ENCODE data around the gene BMS1. TPM values are rescaled to one million over a fixed set of nuclear protein-coding genes. Genes with fewer than 3 reads are reported as not detected.
A peak's percentile ranks its signal among the peaks of the same experiment; 100 is the strongest.

Gene BMS1
- total and polyA plus RNA-seq, 10 of the 15 experiments (the other 5 are each of a cell fraction or from before 2014, with no cell fraction given), result 7.6 to 33.6 (median 21.0) TPM

DNA sequence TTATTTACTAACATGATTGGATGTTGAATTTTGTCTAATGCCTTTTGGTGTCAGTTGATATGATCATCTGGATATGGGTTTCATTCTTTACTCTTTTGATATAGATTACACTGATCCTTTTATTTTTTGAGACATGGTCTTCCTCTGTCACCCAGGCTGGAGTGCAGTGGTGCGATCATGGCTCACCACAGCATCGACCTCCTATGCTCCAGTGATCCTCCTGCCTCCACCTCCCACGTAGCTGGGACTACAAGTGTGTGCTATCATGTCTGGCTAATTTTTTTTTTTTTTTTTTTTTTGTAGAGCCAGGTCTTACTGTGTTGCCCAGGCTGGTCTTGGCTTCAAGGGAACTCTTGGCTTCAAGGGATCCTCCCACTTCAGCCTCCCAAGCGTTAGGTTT, 27.1 kb downstream of the BMS1 start:
- CTCF ChIA-PET, result no interaction called here
- Histone ChIP-seq H3K4me3 (no peak overlapping the region), H3K9ac (ENCODE audit: control insufficient read depth, insufficient read depth, low read length) (no peak overlapping the region), H3K36me3 (ENCODE audit: control insufficient read depth in 2 of 2, insufficient read depth in 2 of 2, low read length in 1 of 2) (peaks cover 3 to 21% of the 10 kb centered on the region in 2 experiments), H2AFZ (ENCODE audit: control insufficient read depth, low read depth, low read length) (no peak overlapping the region), H3K4me1 (ENCODE audit: control insufficient read depth, insufficient read depth, low read length) (peaks cover 5% of the 10 kb centered on the region), H3K4me2 (ENCODE audit: control insufficient read depth, insufficient read depth) (no peak overlapping the region; the same call in 1 of the 2 replicates), H3K79me2 (ENCODE audit: control insufficient read depth, insufficient read depth, low read length) (no peaks in the 10 kb centered on the region; the same call in none of the 2 replicates), H4K20me1 (ENCODE audit: control insufficient read depth, insufficient read depth) (no peaks in the 10 kb centered on the region), H3K9me3 (replicated peaks; ENCODE audit: control insufficient read depth, insufficient read depth, low read length) (peaks cover 2% of the 10 kb centered on the region; the same call in 2 of the 3 replicates), H3K27ac (ENCODE audit: control insufficient read depth, insufficient read depth) (no peak overlapping the region), H3K27me3 (replicated peaks in 1 of 2; ENCODE audit: control insufficient read depth in 2 of 2, insufficient read depth in 2 of 2, low read length in 1 of 2) (no peaks in the 10 kb centered on the region)
- RAD21 ChIA-PET (ENCODE audit: unreplicated experiment), result no interaction called here
- ATAC-seq (peak; percentile 63), FAIRE-seq (no peak), DNase-seq (ENCODE audit: low read depth, low spot score) (no peak)
- POLR2A ChIA-PET, result no interaction called here
- in situ Hi-C loops (cut with MboI), result no loop called here
- no peak for TF ChIP-seq ATF7 (IDR thresholded peaks at IDR 0.05; ENCODE audit: low read depth)
- no peak for TF ChIP-seq RCOR1 (conservative IDR thresholded peaks at IDR 0.05; ENCODE audit: low read depth, low read length)
- TF ChIP-seq, protein P1, sequence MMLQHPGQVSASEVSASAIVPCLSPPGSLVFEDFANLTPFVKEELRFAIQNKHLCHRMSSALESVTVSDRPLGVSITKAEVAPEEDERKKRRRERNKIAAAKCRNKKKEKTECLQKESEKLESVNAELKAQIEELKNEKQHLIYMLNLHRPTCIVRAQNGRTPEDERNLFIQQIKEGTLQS (IDR thresholded peaks at IDR 0.05; ENCODE audit: borderline replicate concordance, extremely low read depth, low read depth, low read length), result no peak
- no peak for TF ChIP-seq ZBED1 (IDR thresholded peaks at IDR 0.05; ENCODE audit: borderline replicate concordance)
- TF ChIP-seq SRF (IDR thresholded peaks at IDR 0.05; ENCODE audit: low read depth in 2 of 2, low read length in 2 of 2), result no peak
- no peak for TF ChIP-seq RAD21 (IDR thresholded peaks at IDR 0.05; ENCODE audit: insufficient read depth, low read depth, low read length)
- no peak for TF ChIP-seq NR2F1 (conservative IDR thresholded peaks at IDR 0.05)
- no peak for TF ChIP-seq POLR2AphosphoS5 (IDR thresholded peaks at IDR 0.05; ENCODE audit: low read length)
- no peak for TF ChIP-seq EZH2 (IDR thresholded peaks at IDR 0.05; ENCODE audit: borderline replicate concordance, control insufficient read depth, low read depth, low read length)
- TF ChIP-seq, protein P2, sequence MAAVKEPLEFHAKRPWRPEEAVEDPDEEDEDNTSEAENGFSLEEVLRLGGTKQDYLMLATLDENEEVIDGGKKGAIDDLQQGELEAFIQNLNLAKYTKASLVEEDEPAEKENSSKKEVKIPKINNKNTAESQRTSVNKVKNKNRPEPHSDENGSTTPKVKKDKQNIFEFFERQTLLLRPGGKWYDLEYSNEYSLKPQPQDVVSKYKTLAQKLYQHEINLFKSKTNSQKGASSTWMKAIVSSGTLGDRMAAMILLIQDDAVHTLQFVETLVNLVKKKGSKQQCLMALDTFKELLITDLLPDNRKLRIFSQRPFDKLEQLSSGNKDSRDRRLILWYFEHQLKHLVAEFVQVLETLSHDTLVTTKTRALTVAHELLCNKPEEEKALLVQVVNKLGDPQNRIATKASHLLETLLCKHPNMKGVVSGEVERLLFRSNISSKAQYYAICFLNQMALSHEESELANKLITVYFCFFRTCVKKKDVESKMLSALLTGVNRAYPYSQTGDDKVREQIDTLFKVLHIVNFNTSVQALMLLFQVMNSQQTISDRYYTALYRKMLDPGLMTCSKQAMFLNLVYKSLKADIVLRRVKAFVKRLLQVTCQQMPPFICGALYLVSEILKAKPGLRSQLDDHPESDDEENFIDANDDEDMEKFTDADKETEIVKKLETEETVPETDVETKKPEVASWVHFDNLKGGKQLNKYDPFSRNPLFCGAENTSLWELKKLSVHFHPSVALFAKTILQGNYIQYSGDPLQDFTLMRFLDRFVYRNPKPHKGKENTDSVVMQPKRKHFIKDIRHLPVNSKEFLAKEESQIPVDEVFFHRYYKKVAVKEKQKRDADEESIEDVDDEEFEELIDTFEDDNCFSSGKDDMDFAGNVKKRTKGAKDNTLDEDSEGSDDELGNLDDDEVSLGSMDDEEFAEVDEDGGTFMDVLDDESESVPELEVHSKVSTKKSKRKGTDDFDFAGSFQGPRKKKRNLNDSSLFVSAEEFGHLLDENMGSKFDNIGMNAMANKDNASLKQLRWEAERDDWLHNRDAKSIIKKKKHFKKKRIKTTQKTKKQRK (IDR thresholded peaks at IDR 0.05; ENCODE audit: low read depth, low read length), result no peak
- TF ChIP-seq STAT1 (conservative IDR thresholded peaks at IDR 0.05), result no peak
- no peak for TF ChIP-seq ZNF622 (IDR thresholded peaks at IDR 0.05)
- intact Hi-C loops (cut with micrococcal nuclease; ENCODE audit: unreplicated experiment), result no loop called here
- WGBS (ENCODE audit: insufficient coverage, insufficient replicate concordance, low lambda C conversion rate, missing lambda C conversion rate), result 9% methylated on average over 4 of the region's 4 CpGs
- SMC1A ChIA-PET (ENCODE audit: uncharacterized antibody, unreplicated experiment), result no interaction called here
- BruUV-seq (replicated peaks), result no TSS peak
